Stimulated activated CD8-positive, alpha-beta memory T cell treated with anti-CD3 and anti-CD28 coated beads, Interleukin-12 subunit alpha, Interleukin-12 subunit beta, amount 100 ng/mL, for 24 hours (primary cell): ENCODE results near the gene DCHS1.
A peak's percentile ranks its signal among the peaks of the same experiment; 100 is the strongest.
"Not testable (repeated sequence)": the region's sequence is repeated elsewhere in the genome, so short reads cannot be mapped to it uniquely, and the experiment has no call there.

Experiments
- DNase-seq: peaks from one replicate; pipeline ENCODE4 v3.0.0-alpha.2; 2020; ENCODE audit errors: extremely low read depth

The DCHS1 gene

GRCh38 chr11:6655790-6656583 is at the start of gene DCHS1:
Gene DCHS1, minus strand, starts transcription at chr11:6655809. Its CDS starts 14,196 bp downstream, at chr11:6641613.
- DNase-seq: no peak

DNA sequence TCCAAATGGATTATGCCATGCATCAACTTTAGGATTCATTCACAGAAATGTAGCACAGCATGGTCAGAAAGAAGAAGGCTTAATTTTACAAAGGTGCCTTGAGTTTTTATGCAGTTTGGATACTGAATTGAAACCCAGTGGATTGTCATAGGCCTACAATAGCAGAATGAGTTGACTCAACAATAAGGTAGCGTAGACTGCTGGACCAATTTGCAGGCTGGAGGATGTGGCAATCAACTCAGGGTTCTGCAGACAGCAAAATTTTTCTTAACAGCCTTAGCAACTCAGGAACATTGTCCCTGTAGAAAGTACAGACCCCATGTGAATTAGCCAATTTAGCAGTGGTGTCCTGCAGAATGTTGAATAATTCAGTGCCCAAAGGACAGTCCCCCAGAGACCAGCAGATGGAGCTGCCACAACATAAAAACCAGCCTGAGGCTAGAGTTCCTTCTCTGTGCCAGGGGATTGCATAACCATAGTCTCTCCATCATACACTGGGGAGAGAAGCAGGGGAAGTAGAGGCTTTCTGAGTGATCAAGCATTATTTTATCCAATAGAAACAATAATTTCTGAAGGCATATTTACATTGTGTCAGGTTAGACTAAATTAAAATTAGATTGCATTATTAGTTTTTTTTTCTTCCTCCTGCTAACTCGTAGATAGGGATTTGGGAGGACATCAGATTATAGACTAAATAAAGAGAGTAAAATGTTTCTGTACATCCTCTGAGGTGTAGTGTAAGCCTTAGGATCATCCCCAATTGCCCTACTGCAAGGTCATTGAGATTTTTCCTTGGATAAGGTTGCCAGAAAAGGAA is 47.8 kb upstream of the DCHS1 start:
- DNase-seq: no peak

DNA sequence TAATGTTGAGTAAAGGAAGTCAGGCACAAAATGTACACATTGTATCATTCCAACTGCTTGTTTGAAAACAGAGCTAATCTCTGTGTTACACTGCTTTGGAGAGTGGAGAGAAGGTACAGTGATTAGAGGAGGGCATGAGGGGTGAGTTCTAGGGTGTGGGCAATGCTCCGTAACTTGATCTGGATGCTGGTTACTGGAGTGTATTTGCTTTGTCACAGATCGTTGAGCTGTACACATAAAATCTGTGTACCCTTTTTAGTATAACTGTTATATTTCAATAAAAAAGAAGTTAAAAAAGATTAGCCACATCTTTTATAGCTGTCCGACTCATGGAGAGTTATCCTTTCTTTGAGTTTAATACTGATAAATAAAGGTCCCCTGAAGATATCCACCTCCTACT is 46.3 kb upstream of the DCHS1 start:
- DNase-seq: not testable (repeated sequence)

- DNase-seq: no peak
These were observed 39.8 kb upstream of the DCHS1 start for GRCh38 chr11:6695377-6695776.

GRCh38 chr11:6694229-6694535 is 38.6 kb upstream of the DCHS1 start:
- no peak for DNase-seq

DNA sequence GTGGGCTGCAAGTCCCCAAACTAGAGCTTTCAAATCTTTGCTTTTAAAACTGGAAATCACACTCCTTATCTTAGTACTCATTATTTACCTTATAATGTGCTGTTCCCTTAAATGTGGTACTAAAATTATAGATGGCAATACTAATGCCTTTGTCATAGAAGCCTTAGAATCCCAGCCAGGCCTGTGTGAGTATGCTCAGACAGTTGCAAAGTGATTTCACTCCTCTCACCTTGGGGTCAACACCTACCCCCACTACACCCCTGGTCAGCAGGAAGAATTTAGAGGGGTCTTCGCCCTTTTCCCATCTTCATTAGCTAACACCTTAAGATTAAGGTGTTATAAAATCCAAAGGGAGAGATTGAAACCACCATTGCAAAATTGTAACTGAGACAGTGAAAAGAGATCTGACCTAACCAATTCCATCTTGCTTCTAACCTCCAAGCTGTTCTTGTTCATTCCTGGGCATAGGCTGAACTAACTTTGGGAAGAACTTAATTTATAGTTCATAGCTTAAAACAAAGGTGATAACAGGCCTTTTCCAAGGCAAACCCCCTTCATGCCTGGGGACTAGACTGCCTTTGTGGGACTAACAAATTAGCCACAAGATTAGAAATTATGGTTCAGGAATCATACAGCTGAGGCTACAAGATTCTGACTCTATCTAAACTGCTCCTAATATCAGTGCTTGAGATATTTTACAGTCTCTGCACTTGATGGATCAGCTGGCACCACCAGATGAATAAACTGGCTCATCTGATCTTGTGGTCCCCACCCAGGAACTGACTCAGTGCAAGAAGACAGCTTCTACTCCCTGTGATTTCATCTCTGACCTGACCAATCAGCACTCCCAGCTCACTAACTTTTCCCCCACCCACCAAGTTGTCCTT is 38.0 kb upstream of the DCHS1 start:
- DNase-seq: peak; percentile 28

DNA sequence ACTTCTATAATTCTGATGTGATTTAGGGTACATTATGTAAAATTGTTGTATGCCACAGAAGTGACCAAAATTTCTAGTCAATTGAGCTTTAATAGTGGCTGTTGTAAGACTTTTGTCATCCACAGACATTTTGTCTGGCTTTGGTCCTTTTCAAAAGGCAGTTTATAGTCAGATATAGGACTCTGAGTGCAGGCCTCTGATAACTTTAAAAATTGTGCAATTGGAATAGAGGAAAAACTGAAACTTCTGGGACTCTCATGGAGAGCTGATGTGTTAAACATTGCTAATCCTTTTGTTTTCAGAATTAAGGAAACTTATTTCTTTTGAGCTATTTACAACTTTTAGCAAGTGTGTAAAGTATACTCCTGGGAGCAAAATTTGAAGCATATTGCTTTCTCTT is 36.5 kb upstream of the DCHS1 start:
- DNase-seq: no peak

- not testable (repeated sequence) for DNase-seq
These were observed 35.0 kb upstream of the DCHS1 start for GRCh38 chr11:6690431-6691132.

DNA sequence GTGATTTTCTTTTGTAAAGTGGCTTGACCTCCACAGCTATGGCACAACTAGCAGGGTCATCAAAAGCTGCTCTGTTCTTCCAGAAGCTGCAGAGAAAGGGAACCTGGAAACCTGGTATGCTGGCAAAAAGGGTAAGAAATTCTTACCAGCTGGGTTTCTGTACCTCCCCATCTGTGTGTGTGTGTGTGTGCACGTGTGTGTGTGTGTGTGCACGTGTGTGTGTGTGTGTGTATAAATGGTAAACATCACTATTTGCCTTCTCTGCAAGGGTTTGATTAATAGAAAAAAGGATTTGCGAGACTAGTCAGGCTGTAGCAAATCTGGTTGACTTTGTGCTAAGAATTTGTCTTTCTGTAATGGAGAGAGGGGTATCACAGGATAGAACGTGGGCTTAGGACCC is 32.3 kb upstream of the DCHS1 start:
- DNase-seq: no peak

- no peak for DNase-seq
These were observed 30.4 kb upstream of the DCHS1 start for GRCh38 chr11:6686006-6686405.

- DNase-seq: not testable (repeated sequence)
These were observed 28.5 kb upstream of the DCHS1 start for GRCh38 chr11:6684068-6684467.

- DNase-seq: peak; percentile 94
These were observed 27.6 kb upstream of the DCHS1 start, which contains the start of gene MRPL17 for GRCh38 chr11:6682936-6683861. Gene MRPL17, minus strand, starts transcription at chr11:6683340. Its CDS starts 44 bp downstream, at chr11:6683296.

- no peak for DNase-seq
These were observed 27.0 kb upstream of the DCHS1 start for GRCh38 chr11:6682591-6682935.

GRCh38 chr11:6681949-6682348 is 26.3 kb upstream of the DCHS1 start:
- DNase-seq: no peak

- no peak for DNase-seq
These were observed 25.9 kb upstream of the DCHS1 start for GRCh38 chr11:6681505-6681904.

DNA sequence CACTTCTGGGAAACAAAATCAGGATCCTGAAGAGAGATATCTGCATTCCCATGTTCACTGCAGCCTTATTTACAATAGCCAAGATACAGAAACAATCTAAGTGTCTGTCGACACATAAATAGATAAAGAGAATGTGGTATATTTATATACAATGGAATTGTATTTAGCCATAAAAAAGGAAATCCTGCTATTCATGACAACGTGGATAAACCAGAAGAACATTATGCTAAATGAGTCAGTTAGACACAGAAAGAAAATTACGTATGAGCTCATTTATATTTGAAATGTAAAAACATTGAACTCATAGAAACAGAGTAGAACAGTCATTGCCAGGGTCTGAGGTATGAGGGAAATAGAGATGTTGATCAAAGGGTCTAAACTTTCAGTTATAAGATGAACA is 21.4 kb upstream of the DCHS1 start:
- DNase-seq: no peak

GRCh38 chr11:6674862-6675261 is 19.3 kb upstream of the DCHS1 start:
- DNase-seq: no peak

- DNase-seq: no peak
These were observed 18.6 kb upstream of the DCHS1 start for GRCh38 chr11:6674219-6674597.

- DNase-seq: no peak
These were observed 18.1 kb upstream of the DCHS1 start for GRCh38 chr11:6673523-6674218.

- no peak for DNase-seq
These were observed 16.4 kb upstream of the DCHS1 start for GRCh38 chr11:6671991-6672390.
